GM21367 (cell line): ENCODE data around the gene AP5S1.

Source experiments
- ATAC-seq: cut with Tn5 transposase; IDR thresholded peaks from one replicate; pipeline ENCODE4 v1.9.1; 2021; ENCODE audit not compliant: unreplicated experiment

AP5S1 gene

DNA sequence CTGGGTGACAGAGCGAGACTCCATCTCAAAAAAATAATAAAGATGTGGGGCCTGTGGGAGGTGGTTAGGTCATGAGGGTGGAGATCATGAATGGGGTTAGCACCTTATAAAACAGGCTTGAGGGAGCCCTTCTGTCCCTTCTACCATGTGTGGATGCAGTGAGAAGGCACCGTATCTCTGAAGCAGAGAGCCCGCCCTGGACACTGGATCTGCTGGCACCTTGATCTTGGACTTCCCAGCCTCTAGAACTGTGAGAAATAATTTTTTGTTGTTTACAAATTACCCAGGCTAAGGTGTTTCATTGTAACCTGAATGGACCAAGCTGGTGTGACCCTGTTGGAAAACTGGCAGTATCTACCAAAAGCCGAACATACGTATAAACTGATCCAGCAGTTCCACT is 53.2 kb downstream of the AP5S1 start:
- ATAC-seq = no peak

DNA sequence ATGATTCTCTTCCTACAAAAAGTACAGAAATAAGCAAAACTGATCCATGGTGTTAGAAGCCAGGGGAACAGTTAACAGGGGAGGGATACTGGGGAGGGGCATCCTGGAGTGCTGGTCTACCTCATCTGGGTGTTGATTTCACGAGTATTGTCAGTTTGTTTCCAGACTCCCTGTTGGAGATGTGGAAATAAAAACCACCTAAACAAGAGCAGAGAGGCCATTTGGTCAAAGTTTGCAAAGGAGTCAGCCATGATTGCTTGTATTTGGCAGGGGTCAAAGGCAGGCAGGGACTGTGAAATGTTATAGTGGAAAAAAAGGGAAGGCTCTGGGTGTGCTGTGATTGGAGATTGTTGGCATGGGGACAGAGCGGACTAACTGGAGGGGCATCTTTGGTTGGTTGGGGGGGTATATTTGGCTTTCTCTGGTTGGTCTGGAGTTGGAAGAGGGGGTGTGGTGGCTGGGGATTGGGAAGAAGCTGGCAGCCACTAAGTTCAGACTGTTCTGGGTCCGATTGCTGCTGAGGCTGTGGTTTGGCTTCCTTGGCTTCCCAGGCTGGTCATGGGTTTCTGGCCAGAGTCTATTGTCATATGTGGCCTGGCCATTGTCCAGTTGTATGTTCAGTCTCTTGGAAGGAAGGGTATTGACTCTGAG is 54.0 kb downstream of the AP5S1 start:
- no peak for ATAC-seq

DNA sequence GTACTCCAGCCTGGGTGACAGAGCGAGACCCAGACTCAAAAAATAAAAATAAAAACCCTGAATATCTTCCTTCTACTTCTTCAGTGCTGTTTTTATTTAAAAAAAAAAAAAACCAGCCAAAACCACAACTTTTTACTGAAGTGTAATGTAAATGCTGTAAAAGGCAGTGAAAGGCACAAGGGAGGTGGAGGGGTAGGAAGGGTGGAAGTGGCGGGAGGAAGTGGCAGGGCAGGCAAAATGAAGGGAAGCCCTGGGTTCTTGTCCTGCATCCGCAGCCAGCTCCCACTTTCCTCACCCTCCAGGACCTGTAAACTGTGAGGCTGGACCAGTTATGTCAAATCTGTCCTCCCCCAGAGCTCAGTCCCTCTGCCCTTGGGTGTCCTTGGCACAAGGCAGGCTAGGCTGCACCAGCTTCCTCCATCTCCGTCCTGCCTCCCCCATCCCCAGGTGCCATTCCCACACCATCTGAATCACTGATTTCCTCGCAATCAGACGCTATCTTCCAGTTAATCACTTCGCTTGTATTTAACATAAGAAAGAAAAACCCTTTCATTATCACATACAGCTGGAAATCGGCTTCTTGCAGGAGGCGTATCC is 55.1 kb downstream of the AP5S1 start:
- ATAC-seq = no peak

DNA sequence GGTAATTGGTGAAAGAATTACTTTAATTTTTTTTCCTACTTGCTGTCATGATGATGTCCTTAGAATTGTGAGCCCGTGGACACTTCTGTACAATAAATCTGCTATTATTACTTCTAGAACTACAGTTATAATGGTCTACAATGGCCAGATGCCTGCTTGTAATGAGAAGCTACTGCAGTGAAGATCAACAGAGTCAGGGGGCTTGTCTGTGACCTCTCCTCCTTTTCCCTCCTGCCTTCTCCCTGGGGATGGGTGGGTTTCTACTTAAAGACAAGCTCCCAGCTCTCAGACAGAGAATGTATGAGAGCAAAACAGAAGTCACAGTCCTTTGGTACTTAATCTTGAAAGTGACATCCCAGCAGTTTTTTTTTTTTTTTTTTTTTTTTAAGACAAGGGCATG is 55.7 kb downstream of the AP5S1 start:
- no peak for ATAC-seq

DNA sequence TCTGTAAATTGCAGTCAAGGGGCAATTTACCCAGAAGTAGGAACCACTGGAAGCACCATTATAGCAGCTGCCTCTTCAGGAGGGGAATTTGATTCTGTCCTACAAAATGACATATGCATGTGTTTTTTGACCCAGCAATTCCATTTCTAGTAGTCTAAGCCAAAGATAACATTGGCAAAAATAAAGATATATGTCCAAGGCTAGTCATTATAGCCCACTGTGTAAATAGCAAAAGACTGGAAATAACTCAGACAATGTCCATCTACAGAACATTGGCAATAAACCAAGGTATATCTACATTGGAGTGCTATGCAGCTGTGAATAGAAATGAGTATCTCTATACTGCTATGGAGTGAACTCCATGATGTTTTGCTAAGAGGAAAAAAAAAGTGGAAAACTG is 56.3 kb downstream of the AP5S1 start:
- ATAC-seq = no peak
